BE2C (cell line): ENCODE results near the gene KLC1.
A peak's percentile ranks its signal among the peaks of the same experiment; 100 is the strongest.

Experiments used
- DNase-seq: peaks from one replicate; pipeline ENCODE4 v3.0.0-alpha.2; 2020
- H3K27me3 ChIP-seq: fragments of 250-450 bp; sonication (Bioruptor Pico); 2 replicates; pipeline ENCODE4 v1.5.1; 2020; ENCODE audit warnings: mild to moderate bottlenecking
- H3K36me3 ChIP-seq: fragments of 250-450 bp; sonication (Bioruptor Pico); 2 replicates; pipeline ENCODE4 v1.5.1; 2020; ENCODE audit warnings: mild to moderate bottlenecking
- H3K4me1 ChIP-seq: fragments of 250-450 bp; sonication (Bioruptor Pico); 2 replicates; pipeline ENCODE4 v1.5.1; 2020
- H3K4me3 ChIP-seq: 2 replicates; pipeline ENCODE4 v1.5.1; 2011; ENCODE audit warnings: low read depth, low read length
- H3K9me3 ChIP-seq: fragments of 250-450 bp; sonication (Bioruptor Pico); 2 replicates; pipeline ENCODE4 v1.5.1; 2020
- CTCF ChIP-seq: IDR thresholded peaks from 2 replicates; pipeline ENCODE4 v1.5.1; 2012; ENCODE audit warnings: mild to moderate bottlenecking, low read depth, low read length

Gene KLC1

DNA sequence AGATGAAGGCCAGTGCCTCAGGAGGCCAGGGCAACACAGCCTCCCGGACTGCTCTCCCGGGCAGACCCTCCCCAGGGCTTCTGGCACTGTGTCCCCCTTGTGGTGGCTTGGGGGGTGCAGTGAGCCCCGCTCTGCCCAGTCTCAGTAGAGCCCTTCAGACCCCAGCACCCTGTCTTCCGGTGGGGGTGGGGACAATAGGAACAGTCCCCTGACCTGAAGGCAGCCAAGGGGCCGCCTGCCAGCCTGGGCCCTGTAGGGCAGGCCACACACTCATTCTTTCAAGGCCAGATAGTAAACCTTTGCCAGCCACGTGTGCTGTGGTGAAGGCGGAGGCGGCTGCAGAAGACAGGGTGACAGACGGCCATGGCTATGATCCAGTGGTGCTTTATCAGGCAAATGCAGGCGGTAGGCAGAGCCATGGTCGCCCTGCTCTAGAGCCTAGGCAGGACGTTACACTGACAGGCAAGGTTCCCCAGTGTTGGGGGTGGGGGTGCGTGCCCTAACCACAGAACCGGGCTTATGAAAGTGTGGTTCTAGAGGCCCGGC, 101.6 kb downstream of the KLC1 start:
- H3K4me1 ChIP-seq, result peaks cover 8% of the 10 kb centered on the region
- TF ChIP-seq CTCF, result peak; percentile 39; the same call in 1 of the 2 replicates
- DNase-seq, result peak; percentile 45
- no peaks in the 10 kb centered on the region for H3K27me3 ChIP-seq
- no peaks in the 10 kb centered on the region for H3K9me3 ChIP-seq
- no peak overlapping the region for H3K4me3 ChIP-seq
- peaks cover 63% of the 10 kb centered on the region for H3K36me3 ChIP-seq

DNA sequence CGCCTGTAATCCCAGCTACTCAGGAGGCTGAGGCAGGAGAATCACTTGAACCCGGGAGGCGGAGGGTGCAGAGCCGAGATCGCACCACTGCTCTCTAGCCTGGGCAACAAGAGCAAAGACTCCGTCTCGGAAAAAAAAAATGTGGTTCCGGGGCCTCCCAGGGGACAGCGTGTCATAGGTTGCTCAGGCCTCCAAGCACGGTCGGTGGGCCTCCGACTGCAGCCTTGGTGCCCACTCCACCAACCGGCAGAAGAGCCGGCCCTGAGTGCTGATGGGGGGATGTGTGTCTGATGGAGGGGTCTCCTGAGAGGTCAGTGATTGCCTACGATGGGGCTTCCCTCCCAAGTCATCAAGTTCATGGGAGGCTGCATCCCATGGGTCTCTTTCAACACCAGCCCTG, 102.5 kb downstream of the KLC1 start:
- Histone ChIP-seq H3K9me3 (no peaks in the 10 kb centered on the region), H3K36me3 (peaks cover 68% of the 10 kb centered on the region), H3K27me3 (no peaks in the 10 kb centered on the region), H3K4me1 (peaks cover 8% of the 10 kb centered on the region), H3K4me3 (no peak overlapping the region)
- no peak for TF ChIP-seq CTCF
- no peak for DNase-seq

GRCh38 chr14:103731916-103732867, 103.2 kb downstream of the KLC1 start:
- Histone ChIP-seq H3K9me3 (no peaks in the 10 kb centered on the region), H3K4me1 (peaks cover 8% of the 10 kb centered on the region), H3K36me3 (peaks cover 75% of the 10 kb centered on the region), H3K27me3 (no peaks in the 10 kb centered on the region), H3K4me3 (no peak overlapping the region)
- no peak for TF ChIP-seq CTCF
- DNase-seq, result no peak

- H3K27me3 ChIP-seq, result no peaks in the 10 kb centered on the region
- H3K4me1 ChIP-seq, result peaks cover 8% of the 10 kb centered on the region
- DNase-seq, result no peak
- no peaks in the 10 kb centered on the region for H3K9me3 ChIP-seq
- peaks cover 82% of the 10 kb centered on the region for H3K36me3 ChIP-seq
- TF ChIP-seq CTCF, result no peak
- H3K4me3 ChIP-seq, result no peak overlapping the region
Observed at GRCh38 chr14:103732868-103733620, 104.0 kb downstream of the KLC1 start.

GRCh38 chr14:103733651-103734050, 104.6 kb downstream of the KLC1 start:
- H3K4me1 ChIP-seq, result peaks cover 8% of the 10 kb centered on the region
- H3K9me3 ChIP-seq, result no peaks in the 10 kb centered on the region
- H3K36me3 ChIP-seq, result peaks cover 85% of the 10 kb centered on the region
- H3K4me3 ChIP-seq, result no peak overlapping the region
- no peaks in the 10 kb centered on the region for H3K27me3 ChIP-seq
- DNase-seq, result no peak
- no peak for TF ChIP-seq CTCF
